Uterus (tissue), 2 donors: Measurements from ENCODE around the gene RRP9.
"Not testable (repeated sequence)": the region's sequence is repeated elsewhere in the genome, so short reads cannot be mapped to it uniquely, and the experiment has no call there.

Experiments
- CTCF ChIP-seq, 4 experiments: fragments of 200-600 bp in 2 of 4; fragments of 450-650 bp in 2 of 4; sonication (generic) in 2 of 4; IDR thresholded peaks; one replicate each; pipeline ENCODE4 v1.5.1; 2016 to 2019; ENCODE audit warnings: antibody characterized with exemption in 4 of 4, mild to moderate bottlenecking in 2 of 4, moderate library complexity in 1 of 4
- POLR2A ChIP-seq, 2 donors: fragments of 450-650 bp; IDR thresholded peaks; one replicate each; pipeline ENCODE4 v1.6.1; 2016; ENCODE audit warnings: antibody characterized with exemption in 2 of 2, mild to moderate bottlenecking in 1 of 2, moderate library complexity in 1 of 2

DNA sequence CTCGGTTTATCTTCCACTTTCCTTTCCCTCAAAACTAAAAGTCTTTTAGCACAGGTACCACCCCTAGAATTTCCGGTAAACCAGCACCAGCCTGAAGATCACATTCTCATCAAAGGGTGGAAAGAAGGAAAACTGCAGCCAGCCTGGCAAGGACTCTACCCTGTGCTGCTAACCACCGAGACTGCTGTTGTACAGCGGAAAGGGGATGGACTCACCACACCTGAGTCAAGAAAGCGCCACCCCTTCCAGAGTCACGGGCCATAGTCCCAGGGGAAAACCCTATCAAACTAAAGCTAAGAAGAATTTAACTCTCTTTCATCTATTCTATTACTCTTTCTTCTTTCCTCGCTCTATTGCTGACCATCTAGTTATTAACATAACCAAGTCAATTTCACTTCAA is 41.7 kb downstream of the RRP9 start:
- TF ChIP-seq POLR2A, CTCF (IDR thresholded peaks at IDR 0.05): not testable (repeated sequence)
